Body of pancreas (tissue), 4 donors: ENCODE measurements around the gene VRTN.

ENCODE experiments used
- POLR2A ChIP-seq, 3 donors: fragments of 450-650 bp; IDR thresholded peaks; one replicate each; pipeline ENCODE4 v1.6.1; 2016; ENCODE audit warnings: antibody characterized with exemption in 3 of 3, mild to moderate bottlenecking in 2 of 3
- TF ChIP-seq, protein P1 (sequence below), 7 experiments: fragments of 450-650 bp in 4 of 7; fragments of 200-600 bp in 3 of 7; sonication (generic) in 3 of 7; IDR thresholded peaks; one replicate each; pipeline ENCODE4 v1.5.1; 2016 to 2019; ENCODE audit warnings: antibody characterized with exemption in 7 of 7

DNA sequence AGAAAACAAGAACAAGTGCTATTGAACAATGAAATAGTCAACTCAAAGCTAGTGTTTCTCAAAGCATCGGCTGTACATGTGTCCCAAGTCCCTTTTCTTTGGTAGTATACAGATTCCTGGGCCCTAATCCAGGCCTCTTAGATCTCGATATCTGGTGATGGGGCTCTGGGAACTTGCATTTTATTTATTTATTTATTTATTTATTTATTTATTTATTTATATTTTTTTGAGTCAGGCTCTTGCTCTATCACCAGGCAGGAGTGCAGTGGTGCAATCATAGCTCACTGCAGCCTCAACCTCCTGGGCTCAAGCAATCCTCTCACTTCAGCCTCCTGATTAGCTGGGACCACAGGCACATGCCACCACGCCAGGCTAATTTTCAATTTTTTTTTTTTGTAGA, 60.6 kb downstream of the VRTN start:
- TF ChIP-seq, protein P1, sequence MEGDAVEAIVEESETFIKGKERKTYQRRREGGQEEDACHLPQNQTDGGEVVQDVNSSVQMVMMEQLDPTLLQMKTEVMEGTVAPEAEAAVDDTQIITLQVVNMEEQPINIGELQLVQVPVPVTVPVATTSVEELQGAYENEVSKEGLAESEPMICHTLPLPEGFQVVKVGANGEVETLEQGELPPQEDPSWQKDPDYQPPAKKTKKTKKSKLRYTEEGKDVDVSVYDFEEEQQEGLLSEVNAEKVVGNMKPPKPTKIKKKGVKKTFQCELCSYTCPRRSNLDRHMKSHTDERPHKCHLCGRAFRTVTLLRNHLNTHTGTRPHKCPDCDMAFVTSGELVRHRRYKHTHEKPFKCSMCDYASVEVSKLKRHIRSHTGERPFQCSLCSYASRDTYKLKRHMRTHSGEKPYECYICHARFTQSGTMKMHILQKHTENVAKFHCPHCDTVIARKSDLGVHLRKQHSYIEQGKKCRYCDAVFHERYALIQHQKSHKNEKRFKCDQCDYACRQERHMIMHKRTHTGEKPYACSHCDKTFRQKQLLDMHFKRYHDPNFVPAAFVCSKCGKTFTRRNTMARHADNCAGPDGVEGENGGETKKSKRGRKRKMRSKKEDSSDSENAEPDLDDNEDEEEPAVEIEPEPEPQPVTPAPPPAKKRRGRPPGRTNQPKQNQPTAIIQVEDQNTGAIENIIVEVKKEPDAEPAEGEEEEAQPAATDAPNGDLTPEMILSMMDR (IDR thresholded peaks at IDR 0.05): no peak
- no peak for TF ChIP-seq POLR2A (IDR thresholded peaks at IDR 0.05)
